Caki2 (cell line): Measurements from ENCODE around the gene MRTFA. TPM values are rescaled to one million over a fixed set of nuclear protein-coding genes. Genes with fewer than 3 reads are reported as not detected.
A peak's percentile ranks its signal among the peaks of the same experiment; 100 is the strongest.
"Not testable (repeated sequence)": the region's sequence is repeated elsewhere in the genome, so short reads cannot be mapped to it uniquely, and the experiment has no call there.

Experiments
- DNase-seq: peaks from one replicate; pipeline ENCODE4 v3.0.0-alpha.2; 2015; ENCODE audit warnings: low read depth
- in situ Hi-C: cut with HindIII; loops from 2 replicates; pipeline ENCODE4 v1.10.0; 2016; ENCODE audit warnings: low sequenced_read_pairs, low pct_unique_long_range_greater_than_20kb, mixed read lengths
- total RNA-seq: library from RNA; depleted of rRNA; stranded (reverse); fragments of >200 nt; shearing (Covaris generic); gene quantifications from 2 replicates; pipeline ENCODE4 v1.2.3, GENCODE V29; 2014; ENCODE audit warnings: low replicate concordance

MRTFA gene
- total RNA-seq, 1 experiment from 2014 or later = 24.6 TPM

- in situ Hi-C loops = no loop called here
Observed at GRCh38 chr22:40547729-40548143, 88.8 kb downstream of the MRTFA start.

DNA sequence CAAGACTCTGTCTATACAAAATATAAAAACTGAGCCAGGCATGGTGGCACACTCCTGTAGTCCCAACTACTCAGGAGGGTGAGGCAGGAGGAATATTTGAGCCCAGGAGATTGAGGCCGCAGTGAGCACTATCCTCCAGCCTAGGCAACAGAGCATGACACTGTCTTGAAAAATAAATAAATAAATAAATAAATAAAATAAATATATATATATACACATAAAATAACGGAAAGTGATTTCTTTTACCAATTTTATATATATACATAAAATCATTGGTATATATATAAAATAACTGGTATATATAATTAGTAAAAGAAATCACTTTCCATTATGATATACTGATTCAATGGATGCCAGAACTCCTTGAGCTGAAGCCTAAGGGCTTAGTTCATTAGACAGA is 91.8 kb downstream of the MRTFA start:
- DNase-seq = no peak
- in situ Hi-C loops = no loop called here

More at GRCh38 chr22:40547729-40548143, 88.8 kb downstream of the MRTFA start:
- no peak for DNase-seq

DNA sequence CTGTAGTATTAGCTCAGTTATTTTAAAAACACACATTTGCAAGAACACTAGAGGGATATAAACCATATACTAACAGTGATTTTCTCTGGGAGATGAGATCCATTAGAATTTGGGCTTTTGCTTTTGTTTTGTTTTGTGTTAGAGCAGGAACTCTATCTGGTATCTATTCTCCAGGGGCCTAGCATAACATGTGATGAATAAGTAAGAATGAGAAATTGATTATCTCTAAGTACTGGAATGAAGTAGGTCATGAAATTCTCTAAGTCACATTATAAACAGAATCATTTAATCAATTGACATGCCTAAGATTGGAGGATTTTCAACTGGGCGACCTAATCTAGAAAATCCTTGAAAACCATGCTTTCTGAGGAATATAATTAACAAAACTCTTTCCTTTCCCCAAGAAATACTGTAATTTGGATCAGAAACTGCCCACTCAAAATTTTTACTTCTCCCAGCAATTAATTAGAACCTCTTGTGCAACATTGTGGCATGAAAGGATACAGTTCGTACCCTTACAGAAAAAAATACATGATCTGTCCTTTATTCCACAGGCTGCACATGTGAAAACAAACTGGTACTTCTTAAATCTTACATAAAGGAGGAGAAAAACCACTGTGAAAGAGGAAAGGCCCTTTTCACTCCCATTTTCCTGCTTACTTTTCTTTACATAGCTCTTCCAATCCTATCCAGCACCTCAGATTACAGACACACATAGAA is 93.5 kb downstream of the MRTFA start:
- in situ Hi-C loops = no loop called here
- no peak for DNase-seq

- no peak for DNase-seq
- in situ Hi-C loops = no loop called here
Observed at GRCh38 chr22:40541300-40541699, 95.2 kb downstream of the MRTFA start.

- no peak for DNase-seq
- in situ Hi-C loops = no loop called here
Observed at GRCh38 chr22:40540265-40540664, 96.3 kb downstream of the MRTFA start.

- in situ Hi-C loops = not testable (repeated sequence)
Observed at GRCh38 chr22:40536149-40536548, 100.4 kb downstream of the MRTFA start.

DNA sequence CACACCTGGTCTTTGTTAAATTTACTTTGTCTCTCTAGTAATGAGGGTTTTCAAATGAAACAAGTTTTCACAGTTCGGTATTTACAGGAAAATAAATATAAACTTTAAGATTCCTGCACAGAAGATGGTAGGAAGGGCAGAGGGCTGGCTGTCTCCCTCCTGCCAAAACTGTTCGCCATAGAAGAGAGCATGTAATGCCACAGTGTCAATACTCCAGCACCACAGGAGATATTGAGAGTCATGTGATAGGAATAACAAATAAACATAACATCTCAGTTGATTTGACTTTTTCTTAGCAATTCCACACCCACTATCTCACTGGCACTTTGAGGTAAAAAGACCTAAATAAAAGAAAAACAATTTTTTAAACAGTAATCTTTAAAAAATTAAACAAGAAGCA is 100.9 kb downstream of the MRTFA start:
- in situ Hi-C loops = no loop called here
- no peak for DNase-seq

More at GRCh38 chr22:40536149-40536548, 100.4 kb downstream of the MRTFA start:
- DNase-seq = not testable (repeated sequence)

DNA sequence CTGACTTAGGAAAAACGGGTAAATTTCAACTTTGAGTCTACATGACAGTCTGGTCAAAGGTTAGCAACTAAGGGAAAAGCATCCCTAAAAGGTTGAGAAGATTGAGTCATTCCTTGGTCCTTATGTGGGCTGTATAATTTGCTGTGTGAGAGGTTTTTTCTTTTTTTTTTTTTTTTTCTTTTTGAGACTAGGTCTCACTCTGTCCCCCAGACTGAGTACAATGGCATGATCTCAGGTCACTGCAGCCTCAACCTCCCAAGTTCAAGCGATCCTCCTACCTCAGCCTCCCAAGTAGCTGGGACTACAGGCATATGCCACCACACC is 101.4 kb downstream of the MRTFA start:
- in situ Hi-C loops = no loop called here

GRCh38 chr22:40534379-40535188 is 101.9 kb downstream of the MRTFA start:
- in situ Hi-C loops = loop anchor here (5.0 kb wide), 1 partner anchor 33 kb away; no protein-coding TSS in a partner anchor
- DNase-seq = peak; percentile 40

More for the DNA sequence above, 101.4 kb downstream of the MRTFA start:
- DNase-seq = no peak

GRCh38 chr22:40533712-40534378 is 102.7 kb downstream of the MRTFA start:
- peak; percentile 64 for DNase-seq
- in situ Hi-C loops = loop anchor here (5.0 kb wide), 1 partner anchor 33 kb away; no protein-coding TSS in a partner anchor

GRCh38 chr22:40531951-40532900 is 104.3 kb downstream of the MRTFA start:
- in situ Hi-C loops = loop anchor here (5.0 kb wide), 1 partner anchor 35 kb away; no protein-coding TSS in a partner anchor
- no peak for DNase-seq

DNA sequence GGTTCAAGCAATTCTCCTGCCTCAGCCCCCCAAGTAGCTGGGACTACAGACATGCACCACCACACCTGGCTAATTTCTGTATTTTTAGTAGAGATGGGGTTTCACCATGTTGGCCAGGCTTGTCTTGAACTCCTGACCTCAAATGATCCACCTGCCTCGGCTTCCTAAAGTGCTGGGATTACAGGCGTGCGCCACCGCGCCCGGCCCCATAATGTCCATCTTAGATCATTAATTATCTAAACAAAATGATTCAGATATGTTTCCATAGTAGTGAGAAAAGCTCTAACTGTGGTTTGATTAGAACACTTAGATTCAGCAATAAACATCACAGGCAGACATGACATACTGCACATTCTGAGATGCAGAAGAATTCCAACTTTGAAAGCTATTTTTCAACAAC is 106.1 kb downstream of the MRTFA start:
- in situ Hi-C loops = loop anchor here (5.0 kb wide), 1 partner anchor 37 kb away; no protein-coding TSS in a partner anchor
- not testable (repeated sequence) for DNase-seq

- DNase-seq = no peak
- in situ Hi-C loops = loop anchor here (5.0 kb wide), 1 partner anchor 37 kb away; no protein-coding TSS in a partner anchor
Observed at GRCh38 chr22:40529821-40530220, 106.7 kb downstream of the MRTFA start.

DNA sequence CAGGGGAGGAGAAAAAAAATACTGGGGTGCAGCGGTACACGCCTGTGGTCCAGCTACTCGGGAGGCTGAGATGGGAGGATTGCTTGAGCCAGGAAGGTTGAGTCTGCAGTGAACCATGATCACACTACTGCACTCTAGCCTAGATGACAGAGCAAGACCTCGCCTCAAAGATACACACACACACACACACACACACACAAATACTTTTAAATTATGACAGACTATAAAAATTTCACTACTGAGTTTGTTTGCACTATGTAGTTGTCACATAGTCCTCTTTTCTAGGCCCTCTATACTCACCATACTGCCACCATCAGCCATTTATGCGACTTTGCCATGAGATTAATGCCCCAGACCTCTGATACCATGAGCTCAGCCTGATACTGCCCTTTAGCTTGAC is 109.6 kb downstream of the MRTFA start:
- in situ Hi-C loops = no loop called here
- no peak for DNase-seq

DNA sequence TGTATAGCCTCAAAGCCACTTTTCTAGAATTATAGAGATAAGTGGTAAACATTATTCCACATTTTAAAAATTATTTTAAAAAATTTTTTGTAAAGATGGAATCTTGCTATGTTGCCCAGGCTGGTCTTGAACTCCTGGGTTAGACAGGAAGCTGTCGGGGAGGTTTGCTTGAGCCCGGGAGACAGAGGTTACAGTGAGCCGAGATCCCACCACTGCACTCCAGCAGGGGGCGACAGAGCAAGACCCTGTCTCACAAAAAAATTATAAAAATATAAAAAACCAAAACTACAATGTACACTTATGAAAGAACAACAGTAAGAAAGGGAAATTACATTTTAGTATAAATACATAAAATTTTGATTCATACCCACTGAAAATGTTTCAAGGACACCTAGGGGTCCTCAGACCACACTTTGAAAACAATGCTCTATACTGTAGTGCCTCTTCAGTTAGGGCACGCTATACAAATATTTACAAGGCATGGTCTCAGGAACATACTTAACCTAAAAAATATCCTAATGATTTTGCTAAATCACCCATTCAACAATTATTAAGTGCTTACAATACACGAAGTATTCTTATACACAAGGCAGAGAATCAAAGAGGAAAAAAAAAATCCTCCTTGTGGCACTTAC is 111.2 kb downstream of the MRTFA start:
- no peak for DNase-seq
- in situ Hi-C loops = no loop called here

DNA sequence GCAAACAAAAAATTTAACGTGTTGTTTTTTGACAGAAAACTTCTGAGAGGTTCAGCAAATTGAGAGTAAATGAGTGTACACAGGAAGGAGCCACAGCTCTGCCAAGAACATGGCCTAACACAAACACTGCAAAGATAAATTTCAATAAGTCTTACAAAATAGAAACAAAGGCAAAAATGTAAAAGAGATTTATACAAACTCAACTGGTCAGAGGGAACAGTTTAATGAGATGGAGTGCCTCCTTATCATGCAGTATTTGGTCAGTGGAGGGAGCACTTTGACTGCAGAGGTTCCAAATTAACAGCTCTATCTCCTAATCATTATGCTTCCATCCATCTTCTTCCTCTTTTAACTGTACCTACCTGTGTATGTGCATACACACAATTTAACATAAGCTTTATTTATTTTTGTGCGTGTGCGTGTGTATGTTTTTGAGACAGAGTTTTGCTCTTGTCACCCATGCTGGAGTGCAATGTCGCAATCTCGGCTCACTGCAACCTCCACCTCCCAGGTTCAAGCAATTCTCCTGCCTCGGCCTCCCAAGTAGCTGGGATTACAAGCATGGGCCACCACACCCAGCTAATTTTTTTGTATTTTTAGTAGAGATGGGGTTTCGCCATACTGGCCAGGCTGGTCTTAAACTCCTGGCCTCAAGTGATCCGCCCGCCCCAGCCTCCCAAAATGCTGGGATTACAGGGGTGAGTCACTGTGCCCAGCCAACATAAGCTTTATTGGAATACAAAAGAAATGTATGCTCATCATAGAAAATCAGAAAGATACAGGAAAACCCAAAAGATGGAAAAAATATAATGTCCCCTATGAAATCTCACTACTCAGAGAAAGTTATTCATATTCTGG is 111.9 kb downstream of the MRTFA start:
- in situ Hi-C loops = no loop called here
- no peak for DNase-seq
